Measurements from ENCODE around the gene SAXO1.
"Not testable (repeated sequence)": the region's sequence is repeated elsewhere in the genome, so short reads cannot be mapped to it uniquely, and the experiment has no call there.

The SAXO1 gene

GRCh38 chr9:19036611-19037010 is 3.6 kb upstream of the SAXO1 start:
- Histone ChIP-seq H3K9me3 (replicated peaks in 1 of 11) (peaks cover 0 to 10% (median 6%) of the 10 kb centered on the region in 11 experiments; a peak in 10 of 22 replicates), H3K4me1 (peaks cover 0 to under 1% (median 0%) of the 10 kb centered on the region in 10 experiments; a peak in 2 of 20 replicates), H3K4me2 (no peak overlapping the region), H3K27me3 (no peaks in the 10 kb centered on the region), H3K9ac (no peak overlapping the region), H4K20me1 (no peaks in the 10 kb centered on the region), H3K27ac (no peak overlapping the region), H3K4me3 (no peak overlapping the region), H3K36me3 (no peaks in the 10 kb centered on the region)
- no peak for TF ChIP-seq Cebpa-rat (IDR thresholded peaks at IDR 0.05)

GRCh38 chr9:19032406-19032805 is 603 bp downstream of the SAXO1 start:
- Histone ChIP-seq H4K20me1 (no peaks in the 10 kb centered on the region), H3K4me1 (peaks cover 0 to 7% (median 0%) of the 10 kb centered on the region in 10 experiments; a peak in 2 of 20 replicates), H3K36me3 (no peaks in the 10 kb centered on the region), H3K9me3 (replicated peaks in 1 of 11) (peaks cover 0 to 10% (median 6%) of the 10 kb centered on the region in 11 experiments; a peak in 10 of 22 replicates), H3K9ac (no peak overlapping the region), H3K27me3 (no peaks in the 10 kb centered on the region), H3K4me2 (no peak overlapping the region), H3K4me3 (no peak overlapping the region), H3K27ac (no peak overlapping the region)
- TF ChIP-seq Cebpa-rat (IDR thresholded peaks at IDR 0.05) = no peak

GRCh38 chr9:19030899-19031298 is 2.1 kb downstream of the SAXO1 start:
- Histone ChIP-seq H4K20me1 (no peaks in the 10 kb centered on the region), H3K27me3 (no peaks in the 10 kb centered on the region), H3K9me3 (replicated peaks in 1 of 11) (no peaks in the 10 kb centered on the region), H3K27ac (no peak overlapping the region), H3K4me1 (peaks cover 0 to 7% (median 0%) of the 10 kb centered on the region in 10 experiments; a peak in 2 of 20 replicates), H3K36me3 (no peaks in the 10 kb centered on the region), H3K4me2 (peak overlapping the region in 2 of 11 experiments; percentile 11 to 28; a peak in 2 of 22 replicates), H3K9ac (no peak overlapping the region), H3K4me3 (no peak overlapping the region)
- no peak for TF ChIP-seq Cebpa-rat (IDR thresholded peaks at IDR 0.05)

- Histone ChIP-seq H3K36me3 (no peaks in the 10 kb centered on the region), H4K20me1 (no peaks in the 10 kb centered on the region), H3K4me2 (no peak overlapping the region), H3K27me3 (no peaks in the 10 kb centered on the region), H3K4me3 (no peak overlapping the region), H3K9me3 (replicated peaks in 1 of 11) (no peaks in the 10 kb centered on the region), H3K4me1 (peaks cover 0 to 7% (median 0%) of the 10 kb centered on the region in 10 experiments; a peak in 2 of 20 replicates), H3K9ac (no peak overlapping the region), H3K27ac (no peak overlapping the region)
- no peak for TF ChIP-seq Cebpa-rat (IDR thresholded peaks at IDR 0.05)
These were observed 4.1 kb downstream of the SAXO1 start for GRCh38 chr9:19028835-19029451.

- no peak for TF ChIP-seq Cebpa-rat (IDR thresholded peaks at IDR 0.05)
- Histone ChIP-seq H3K27me3 (no peaks in the 10 kb centered on the region), H4K20me1 (no peaks in the 10 kb centered on the region), H3K36me3 (no peaks in the 10 kb centered on the region), H3K4me1 (peaks cover 0 to 7% (median 0%) of the 10 kb centered on the region in 10 experiments; a peak in 2 of 20 replicates), H3K9me3 (replicated peaks in 1 of 11) (no peaks in the 10 kb centered on the region), H3K9ac (no peak overlapping the region), H3K27ac (no peak overlapping the region), H3K4me3 (no peak overlapping the region), H3K4me2 (no peak overlapping the region)
These were observed 5.2 kb downstream of the SAXO1 start for GRCh38 chr9:19027825-19028224.

- no peak for TF ChIP-seq Cebpa-rat (IDR thresholded peaks at IDR 0.05)
- Histone ChIP-seq H3K27me3 (no peaks in the 10 kb centered on the region), H3K9me3 (replicated peaks in 1 of 11) (peaks cover 0 to 7% (median 6%) of the 10 kb centered on the region in 11 experiments; a peak in 10 of 22 replicates), H3K4me3 (no peak overlapping the region), H3K4me2 (no peak overlapping the region), H3K9ac (no peak overlapping the region), H3K36me3 (no peaks in the 10 kb centered on the region), H3K27ac (no peak overlapping the region), H4K20me1 (no peaks in the 10 kb centered on the region), H3K4me1 (peaks cover 0 to 7% (median 0%) of the 10 kb centered on the region in 10 experiments; a peak in 2 of 20 replicates)
These were observed 6.6 kb downstream of the SAXO1 start for GRCh38 chr9:19026375-19026774.

GRCh38 chr9:19023078-19023477 is 9.9 kb downstream of the SAXO1 start:
- Histone ChIP-seq H3K27ac (no peak overlapping the region), H4K20me1 (no peaks in the 10 kb centered on the region), H3K27me3 (no peaks in the 10 kb centered on the region), H3K4me2 (no peak overlapping the region), H3K9me3 (replicated peaks in 1 of 11) (peaks cover 0 to 10% (median 8%) of the 10 kb centered on the region in 11 experiments; a peak in 10 of 22 replicates), H3K4me1 (peaks cover 0 to 4% (median 0%) of the 10 kb centered on the region in 10 experiments; a peak in 1 of 20 replicates), H3K4me3 (no peak overlapping the region), H3K9ac (no peak overlapping the region), H3K36me3 (no peaks in the 10 kb centered on the region)
- TF ChIP-seq Cebpa-rat (IDR thresholded peaks at IDR 0.05) = no peak

- H3K27ac ChIP-seq = no peak overlapping the region
- no peaks in the 10 kb centered on the region for H3K27me3 ChIP-seq
- H3K9ac ChIP-seq = no peak overlapping the region
- H3K4me1 ChIP-seq = peaks cover 0 to 7% (median 0%) of the 10 kb centered on the region in 10 experiments; a peak in 1 of 20 replicates
- peaks cover 0 to 10% (median 8%) of the 10 kb centered on the region in 11 experiments; a peak in 10 of 22 replicates for H3K9me3 ChIP-seq (replicated peaks in 1 of 11)
- H3K4me3 ChIP-seq = no peak overlapping the region
- H3K4me2 ChIP-seq = no peak overlapping the region
- TF ChIP-seq Cebpa-rat (IDR thresholded peaks at IDR 0.05) = no peak
- H3K36me3 ChIP-seq = no peaks in the 10 kb centered on the region
- H4K20me1 ChIP-seq = no peaks in the 10 kb centered on the region
These were observed 10.8 kb downstream of the SAXO1 start for GRCh38 chr9:19022206-19022605.

GRCh38 chr9:19021649-19022048 is 11.4 kb downstream of the SAXO1 start:
- H3K36me3 ChIP-seq; H3K4me2 ChIP-seq; H3K9me3 ChIP-seq (replicated peaks in 1 of 11); H3K27ac ChIP-seq; H3K4me3 ChIP-seq; H3K4me1 ChIP-seq; H3K27me3 ChIP-seq; H4K20me1 ChIP-seq; H3K9ac ChIP-seq: not testable (repeated sequence)

Data from BLaER1 treated with 17β-estradiol and CSF1 and Interleukin-3, amounts not matched to agents 10 nM and 100 nM (cell line).